Gastroesophageal sphincter (tissue), 4 donors: ENCODE results near the gene DR1. TPM values are rescaled to one million over a fixed set of nuclear protein-coding genes. Genes with fewer than 3 reads are reported as not detected.
"Not testable (repeated sequence)": the region's sequence is repeated elsewhere in the genome, so short reads cannot be mapped to it uniquely, and the experiment has no call there.

Source experiments
- ATAC-seq: fragments of 150-250 bp; one replicate; pipeline ENCODE4 v1.9.1; 2016; ENCODE audit warnings: mild to moderate bottlenecking, moderate library complexity
- H3K27ac ChIP-seq, 4 donors: fragments of 200-600 bp; sonication (generic) in 3 of 4; 1 replicate in 3 of 4; 2 replicates in 1 of 4; pipeline ENCODE4 v1.5.1; 2016 to 2019
- H3K27me3 ChIP-seq: fragments of 200-600 bp; sonication (generic); one replicate; pipeline ENCODE4 v1.5.1; 2019
- H3K36me3 ChIP-seq, 2 donors: fragments of 200-600 bp; sonication (generic); one replicate each; pipeline ENCODE4 v1.5.1; 2019; ENCODE audit warnings: control low read depth in 1 of 2
- H3K4me1 ChIP-seq, 3 donors: fragments of 200-600 bp; sonication (generic); 1 replicate in 2 of 3; 2 replicates in 1 of 3; pipeline ENCODE4 v1.5.1; 2016 to 2019; ENCODE audit warnings: control low read depth in 2 of 3
- H3K4me3 ChIP-seq, 2 donors: fragments of 200-600 bp; sonication (generic); one replicate each; pipeline ENCODE4 v1.5.1; 2019; ENCODE audit warnings: mild to moderate bottlenecking in 1 of 2, moderate library complexity in 1 of 2
- H3K9me3 ChIP-seq, 3 donors: fragments of 200-600 bp; sonication (generic); one replicate each; pipeline ENCODE4 v1.5.1; 2017 to 2019; ENCODE audit warnings: control low read depth in 2 of 3
- EP300 ChIP-seq: sonication (generic); formaldehyde crosslinking; IDR thresholded peaks from one replicate; pipeline ENCODE4 v1.6.1; 2017; ENCODE audit warnings: antibody characterized with exemption, mild to moderate bottlenecking
- POLR2A ChIP-seq, 2 donors: fragments of 450-650 bp; IDR thresholded peaks; one replicate each; pipeline ENCODE4 v1.6.1; 2017; ENCODE audit warnings: antibody characterized with exemption in 2 of 2, mild to moderate bottlenecking in 2 of 2, moderate library complexity in 1 of 2
- POLR2AphosphoS5 ChIP-seq: sonication (generic); formaldehyde crosslinking; IDR thresholded peaks from one replicate; pipeline ENCODE4 v1.6.1; 2017; ENCODE audit warnings: antibody characterized with exemption
- WGBS, 2 donors: methylation state at CpG; one replicate each; pipeline ENCODE4 v1.1.5; 2018; ENCODE audit warnings: low coverage in 1 of 2; 5-methylcytosine and 5-hydroxymethylcytosine counted together
- total RNA-seq, 4 donors: library from RNA; depleted of rRNA; stranded (reverse); fragments of >200 nt; gene quantifications; one replicate each; pipeline ENCODE4 v1.1.0, GENCODE V29; 2016
- TF ChIP-seq, protein P1 (sequence below), 4 experiments: fragments of 200-600 bp in 2 of 4; fragments of 450-650 bp in 2 of 4; sonication (generic) in 1 of 4; IDR thresholded peaks; one replicate each; pipeline ENCODE4 v1.5.1; 2017 to 2019; ENCODE audit warnings: antibody characterized with exemption in 4 of 4, mild to moderate bottlenecking in 2 of 4, moderate library complexity in 2 of 4

Gene DR1
- total RNA-seq, 4 donors from 2014 or later = 35.0 to 38.6 (median 35.3) TPM

DNA sequence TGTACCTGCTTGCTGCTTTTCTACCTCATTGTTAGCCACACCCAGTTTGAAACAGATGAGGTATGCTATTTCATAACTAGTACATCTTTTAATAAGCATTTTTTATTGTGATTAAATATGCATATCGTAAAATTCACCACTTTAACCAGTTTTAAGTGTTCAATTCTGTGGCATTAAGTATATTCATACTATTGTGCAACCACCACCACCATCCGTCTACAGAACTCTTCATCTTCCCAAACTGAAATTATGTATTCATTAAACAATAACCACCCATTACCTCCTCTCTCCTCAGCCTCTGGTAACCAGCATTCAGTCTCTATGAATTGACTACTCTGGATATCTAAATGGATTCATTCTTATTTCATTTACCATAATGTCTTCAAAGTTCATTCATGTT lies 20.1 kb downstream of the DR1 start:
- 88 to 91% methylated on average over 2 of the region's 2 CpGs for WGBS, 2 donors
- no peak overlapping the region for H3K4me3 ChIP-seq
- TF ChIP-seq POLR2A (IDR thresholded peaks at IDR 0.05) (no peak), EP300 (no peak)
- TF ChIP-seq, protein P1, sequence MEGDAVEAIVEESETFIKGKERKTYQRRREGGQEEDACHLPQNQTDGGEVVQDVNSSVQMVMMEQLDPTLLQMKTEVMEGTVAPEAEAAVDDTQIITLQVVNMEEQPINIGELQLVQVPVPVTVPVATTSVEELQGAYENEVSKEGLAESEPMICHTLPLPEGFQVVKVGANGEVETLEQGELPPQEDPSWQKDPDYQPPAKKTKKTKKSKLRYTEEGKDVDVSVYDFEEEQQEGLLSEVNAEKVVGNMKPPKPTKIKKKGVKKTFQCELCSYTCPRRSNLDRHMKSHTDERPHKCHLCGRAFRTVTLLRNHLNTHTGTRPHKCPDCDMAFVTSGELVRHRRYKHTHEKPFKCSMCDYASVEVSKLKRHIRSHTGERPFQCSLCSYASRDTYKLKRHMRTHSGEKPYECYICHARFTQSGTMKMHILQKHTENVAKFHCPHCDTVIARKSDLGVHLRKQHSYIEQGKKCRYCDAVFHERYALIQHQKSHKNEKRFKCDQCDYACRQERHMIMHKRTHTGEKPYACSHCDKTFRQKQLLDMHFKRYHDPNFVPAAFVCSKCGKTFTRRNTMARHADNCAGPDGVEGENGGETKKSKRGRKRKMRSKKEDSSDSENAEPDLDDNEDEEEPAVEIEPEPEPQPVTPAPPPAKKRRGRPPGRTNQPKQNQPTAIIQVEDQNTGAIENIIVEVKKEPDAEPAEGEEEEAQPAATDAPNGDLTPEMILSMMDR (IDR thresholded peaks at IDR 0.05) = no peak
- peaks cover 0 to 46% of the 10 kb centered on the region in 2 donors for H3K36me3 ChIP-seq
- H3K9me3 ChIP-seq = no peaks in the 10 kb centered on the region
- H3K27me3 ChIP-seq = no peaks in the 10 kb centered on the region
- H3K4me1 ChIP-seq = peaks cover 0 to 16% (median 0%) of the 10 kb centered on the region in 3 donors
- H3K27ac ChIP-seq = no peak overlapping the region
- no peak for ATAC-seq

- TF ChIP-seq POLR2AphosphoS5 = no peak
- TF ChIP-seq, protein P1 (IDR thresholded peaks at IDR 0.05) = no peak
- TF ChIP-seq POLR2A (IDR thresholded peaks at IDR 0.05) = no peak
- no peak for TF ChIP-seq EP300
- H3K4me3 ChIP-seq = no peak overlapping the region
- no peaks in the 10 kb centered on the region for H3K27me3 ChIP-seq
- H3K27ac ChIP-seq = no peak overlapping the region
- ATAC-seq = no peak
- WGBS, 2 donors = 77 to 85% methylated on average over 1 of the region's 1 CpG
- H3K9me3 ChIP-seq = no peaks in the 10 kb centered on the region
- H3K36me3 ChIP-seq = peaks cover 0 to 36% of the 10 kb centered on the region in 2 donors
- no peaks in the 10 kb centered on the region for H3K4me1 ChIP-seq
Measured at GRCh38 chr1:93369734-93370133, 24.0 kb downstream of the DR1 start.

DNA sequence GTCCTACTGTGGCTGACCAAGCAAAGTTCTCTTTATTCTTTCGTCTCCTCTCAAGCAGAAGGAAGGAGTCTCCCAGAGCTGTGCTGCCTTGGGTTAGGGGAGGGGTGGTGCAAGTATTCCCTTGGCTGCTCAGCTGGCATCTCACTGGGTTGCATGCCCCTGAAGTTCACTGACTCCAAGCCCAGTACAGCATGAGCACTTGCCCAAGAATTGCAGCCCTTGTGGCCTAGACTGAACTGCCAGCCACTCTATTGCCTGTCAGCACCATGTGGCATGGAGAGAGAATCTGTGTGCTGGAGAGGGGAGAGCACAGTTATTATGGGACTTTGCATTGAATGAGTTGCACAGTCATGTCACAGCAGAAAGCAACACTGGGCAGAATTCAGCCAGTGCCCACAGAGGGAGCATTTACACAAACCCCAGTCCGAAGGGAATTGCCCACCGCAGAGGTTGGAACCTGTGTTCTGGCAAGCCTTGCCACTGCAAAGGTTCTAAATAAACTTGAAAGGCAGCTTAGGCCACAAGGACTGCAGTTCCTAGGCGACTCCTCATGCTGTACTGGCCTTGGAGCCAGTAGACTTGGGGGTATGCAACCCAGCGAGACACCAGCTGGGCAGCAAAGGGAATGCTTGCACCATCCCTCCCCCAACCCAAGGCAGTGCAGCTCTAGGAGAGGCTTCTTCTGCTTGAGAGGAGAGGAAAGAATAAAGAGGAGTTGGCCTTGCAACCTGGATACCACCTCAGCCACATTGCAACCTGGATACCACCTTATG lies 28.8 kb downstream of the DR1 start:
- Histone ChIP-seq H3K4me1 (no peaks in the 10 kb centered on the region), H3K27ac (no peak overlapping the region), H3K36me3 (peaks cover 0 to 12% of the 10 kb centered on the region in 2 donors), H3K4me3 (no peak overlapping the region), H3K9me3 (no peaks in the 10 kb centered on the region), H3K27me3 (no peaks in the 10 kb centered on the region)
- no peak for ATAC-seq
- WGBS, 2 donors = 100% methylated on average over 1 to 4 of the region's 5 CpGs
- TF ChIP-seq EP300 (no peak), POLR2AphosphoS5 (no peak), POLR2A (IDR thresholded peaks at IDR 0.05) (no peak)
- TF ChIP-seq, protein P1 (IDR thresholded peaks at IDR 0.05) = no peak

GRCh38 chr1:93384656-93385055 lies 38.9 kb downstream of the DR1 start:
- Histone ChIP-seq H3K4me3 (no peak overlapping the region), H3K9me3 (peaks cover 0 to 14% (median 0%) of the 10 kb centered on the region in 3 donors), H3K4me1 (no peaks in the 10 kb centered on the region), H3K27me3 (no peaks in the 10 kb centered on the region), H3K36me3 (no peaks in the 10 kb centered on the region), H3K27ac (no peak overlapping the region)
- TF ChIP-seq EP300 (no peak), POLR2A (IDR thresholded peaks at IDR 0.05) (no peak)
- TF ChIP-seq, protein P1 (IDR thresholded peaks at IDR 0.05) = no peak
- WGBS, 2 donors = 92 to 94% methylated on average over 3 of the region's 3 CpGs
- ATAC-seq = no peak

- peaks cover 0 to 14% (median 0%) of the 10 kb centered on the region in 3 donors for H3K9me3 ChIP-seq
- not testable (repeated sequence) for H3K4me3 ChIP-seq, H3K4me1 ChIP-seq, H3K27ac ChIP-seq, H3K27me3 ChIP-seq, H3K36me3 ChIP-seq, ATAC-seq
- WGBS, 2 donors = 89 to 96% methylated on average over 6 to 7 of the region's 7 CpGs
Measured at GRCh38 chr1:93386268-93386667, 40.6 kb downstream of the DR1 start.
